ENCODE results near the gene ETV6.

ETV6 gene

GRCh38 chr12:11776316-11776715, 126.8 kb downstream of the ETV6 start:
- H3K9ac ChIP-seq (ENCODE audit: low read length), result no peak overlapping the region
- DNase-seq, result no peak
- H3K4ac ChIP-seq (ENCODE audit: low read depth, low read length), result no peak overlapping the region
- H3K56ac ChIP-seq (ENCODE audit: low read length), result no peak overlapping the region
- H3K27me3 ChIP-seq (ENCODE audit: insufficient read depth, low read length, poor library complexity), result no peaks in the 10 kb centered on the region
- H3K27ac ChIP-seq (ENCODE audit: low read depth, low read length), result no peak overlapping the region
- H3K4me2 ChIP-seq (ENCODE audit: low read length), result no peak overlapping the region
- H2BK5ac ChIP-seq (ENCODE audit: low read length), result no peak overlapping the region
- H3K4me3 ChIP-seq (ENCODE audit: low read length), result no peak overlapping the region
- no peak overlapping the region for H4K5ac ChIP-seq (ENCODE audit: low read length)
- no peak overlapping the region for H3K23ac ChIP-seq (ENCODE audit: low read length)
- no peak overlapping the region for H4K8ac ChIP-seq (ENCODE audit: low read depth, low read length)
- no peaks in the 10 kb centered on the region for H3K79me2 ChIP-seq (ENCODE audit: control insufficient read depth, insufficient read depth, low read length)
- no peak overlapping the region for H2BK15ac ChIP-seq (replicated peaks; ENCODE audit: low read depth)
- no peak overlapping the region for H2AK5ac ChIP-seq (ENCODE audit: low read length)
- no CpG with 5 or more reads among the region's 3 CpGs for WGBS (ENCODE audit: extremely low coverage, insufficient coverage, low lambda C conversion rate)
- H3K36me3 ChIP-seq (ENCODE audit: control insufficient read depth, insufficient read depth, low read length), result no peaks in the 10 kb centered on the region
- no peak overlapping the region for H3K18ac ChIP-seq (ENCODE audit: low read length)
- H2BK120ac ChIP-seq (ENCODE audit: low read depth, low read length), result no peak overlapping the region
- no peaks in the 10 kb centered on the region for H3K79me1 ChIP-seq (ENCODE audit: low read length)
- no peaks in the 10 kb centered on the region for H3K4me1 ChIP-seq (ENCODE audit: control insufficient read depth, low read depth, low read length)

- Histone ChIP-seq H3K23ac (ENCODE audit: low read length) (no peak overlapping the region), H2AK5ac (ENCODE audit: low read length) (no peak overlapping the region), H3K4ac (ENCODE audit: low read depth, low read length) (no peak overlapping the region), H2BK5ac (ENCODE audit: low read length) (no peak overlapping the region), H3K4me1 (ENCODE audit: control insufficient read depth, low read depth, low read length) (no peaks in the 10 kb centered on the region), H3K27ac (ENCODE audit: low read depth, low read length) (no peak overlapping the region), H3K79me2 (ENCODE audit: control insufficient read depth, insufficient read depth, low read length) (no peaks in the 10 kb centered on the region), H3K36me3 (ENCODE audit: control insufficient read depth, insufficient read depth, low read length) (no peaks in the 10 kb centered on the region), H2BK15ac (replicated peaks; ENCODE audit: low read depth) (no peak overlapping the region), H3K79me1 (ENCODE audit: low read length) (no peaks in the 10 kb centered on the region), H4K8ac (ENCODE audit: low read depth, low read length) (no peak overlapping the region), H3K4me2 (ENCODE audit: low read length) (no peak overlapping the region), H3K9ac (ENCODE audit: low read length) (no peak overlapping the region), H2BK120ac (ENCODE audit: low read depth, low read length) (no peak overlapping the region), H3K27me3 (ENCODE audit: insufficient read depth, low read length, poor library complexity) (no peaks in the 10 kb centered on the region), H3K56ac (ENCODE audit: low read length) (no peak overlapping the region), H3K4me3 (ENCODE audit: low read length) (no peak overlapping the region), H4K5ac (ENCODE audit: low read length) (no peak overlapping the region), H3K18ac (ENCODE audit: low read length) (no peak overlapping the region)
- DNase-seq, result no peak
- WGBS (ENCODE audit: extremely low coverage, insufficient coverage, low lambda C conversion rate), result no CpG with 5 or more reads among the region's 4 CpGs
Observed at GRCh38 chr12:11777451-11777850, 128.0 kb downstream of the ETV6 start.

- Histone ChIP-seq H2BK120ac (ENCODE audit: low read depth, low read length) (no peak overlapping the region), H3K27ac (ENCODE audit: low read depth, low read length) (no peak overlapping the region), H3K9ac (ENCODE audit: low read length) (no peak overlapping the region), H3K4ac (ENCODE audit: low read depth, low read length) (no peak overlapping the region), H3K36me3 (ENCODE audit: control insufficient read depth, insufficient read depth, low read length) (no peaks in the 10 kb centered on the region), H3K79me1 (ENCODE audit: low read length) (no peaks in the 10 kb centered on the region), H2AK5ac (ENCODE audit: low read length) (no peak overlapping the region), H3K56ac (ENCODE audit: low read length) (no peak overlapping the region), H3K18ac (ENCODE audit: low read length) (no peak overlapping the region), H3K23ac (ENCODE audit: low read length) (no peak overlapping the region), H3K27me3 (ENCODE audit: insufficient read depth, low read length, poor library complexity) (no peaks in the 10 kb centered on the region), H4K5ac (ENCODE audit: low read length) (no peak overlapping the region), H3K4me2 (ENCODE audit: low read length) (no peak overlapping the region), H2BK5ac (ENCODE audit: low read length) (no peak overlapping the region), H3K4me1 (ENCODE audit: control insufficient read depth, low read depth, low read length) (no peaks in the 10 kb centered on the region), H4K8ac (ENCODE audit: low read depth, low read length) (no peak overlapping the region), H2BK15ac (replicated peaks; ENCODE audit: low read depth) (no peak overlapping the region), H3K79me2 (ENCODE audit: control insufficient read depth, insufficient read depth, low read length) (no peaks in the 10 kb centered on the region), H3K4me3 (ENCODE audit: low read length) (no peak overlapping the region)
- no peak for DNase-seq
- WGBS (ENCODE audit: extremely low coverage, insufficient coverage, low lambda C conversion rate), result no CpG with 5 or more reads among the region's 12 CpGs
Observed at GRCh38 chr12:11777962-11778361, 128.5 kb downstream of the ETV6 start.

- Histone ChIP-seq H3K4me3 (ENCODE audit: low read length) (no peak overlapping the region), H3K27me3 (ENCODE audit: insufficient read depth, low read length, poor library complexity) (no peaks in the 10 kb centered on the region), H4K5ac (ENCODE audit: low read length) (no peak overlapping the region), H3K4ac (ENCODE audit: low read depth, low read length) (no peak overlapping the region), H3K36me3 (ENCODE audit: control insufficient read depth, insufficient read depth, low read length) (no peaks in the 10 kb centered on the region), H3K79me2 (ENCODE audit: control insufficient read depth, insufficient read depth, low read length) (no peaks in the 10 kb centered on the region), H3K18ac (ENCODE audit: low read length) (no peak overlapping the region), H2BK15ac (replicated peaks; ENCODE audit: low read depth) (no peak overlapping the region), H3K4me1 (ENCODE audit: control insufficient read depth, low read depth, low read length) (no peaks in the 10 kb centered on the region), H3K27ac (ENCODE audit: low read depth, low read length) (no peak overlapping the region), H3K79me1 (ENCODE audit: low read length) (no peaks in the 10 kb centered on the region), H3K23ac (ENCODE audit: low read length) (no peak overlapping the region), H2BK120ac (ENCODE audit: low read depth, low read length) (no peak overlapping the region), H2BK5ac (ENCODE audit: low read length) (no peak overlapping the region), H3K56ac (ENCODE audit: low read length) (no peak overlapping the region), H4K8ac (ENCODE audit: low read depth, low read length) (no peak overlapping the region), H3K4me2 (ENCODE audit: low read length) (no peak overlapping the region), H3K9ac (ENCODE audit: low read length) (no peak overlapping the region), H2AK5ac (ENCODE audit: low read length) (no peak overlapping the region)
- no peak for DNase-seq
- WGBS (ENCODE audit: extremely low coverage, insufficient coverage, low lambda C conversion rate), result no CpG with 5 or more reads among the region's 12 CpGs
Observed at GRCh38 chr12:11778713-11779685, 129.5 kb downstream of the ETV6 start.

- no peak overlapping the region for H2BK120ac ChIP-seq (ENCODE audit: low read depth, low read length)
- no peaks in the 10 kb centered on the region for H3K4me1 ChIP-seq (ENCODE audit: control insufficient read depth, low read depth, low read length)
- H3K27ac ChIP-seq (ENCODE audit: low read depth, low read length), result no peak overlapping the region
- H2BK15ac ChIP-seq (replicated peaks; ENCODE audit: low read depth), result no peak overlapping the region
- H3K79me1 ChIP-seq (ENCODE audit: low read length), result no peaks in the 10 kb centered on the region
- no peak overlapping the region for H3K56ac ChIP-seq (ENCODE audit: low read length)
- H3K36me3 ChIP-seq (ENCODE audit: control insufficient read depth, insufficient read depth, low read length), result no peaks in the 10 kb centered on the region
- H3K23ac ChIP-seq (ENCODE audit: low read length), result no peak overlapping the region
- H2BK5ac ChIP-seq (ENCODE audit: low read length), result no peak overlapping the region
- no peak overlapping the region for H3K4me2 ChIP-seq (ENCODE audit: low read length)
- no peak overlapping the region for H4K5ac ChIP-seq (ENCODE audit: low read length)
- H3K79me2 ChIP-seq (ENCODE audit: control insufficient read depth, insufficient read depth, low read length), result no peaks in the 10 kb centered on the region
- no peak overlapping the region for H2AK5ac ChIP-seq (ENCODE audit: low read length)
- no CpG with 5 or more reads among the region's 6 CpGs for WGBS (ENCODE audit: extremely low coverage, insufficient coverage, low lambda C conversion rate)
- no peaks in the 10 kb centered on the region for H3K27me3 ChIP-seq (ENCODE audit: insufficient read depth, low read length, poor library complexity)
- no peak overlapping the region for H4K8ac ChIP-seq (ENCODE audit: low read depth, low read length)
- no peak overlapping the region for H3K4ac ChIP-seq (ENCODE audit: low read depth, low read length)
- DNase-seq, result no peak
- no peak overlapping the region for H3K4me3 ChIP-seq (ENCODE audit: low read length)
- no peak overlapping the region for H3K18ac ChIP-seq (ENCODE audit: low read length)
- H3K9ac ChIP-seq (ENCODE audit: low read length), result no peak overlapping the region
Observed at GRCh38 chr12:11780521-11781101, 131.1 kb downstream of the ETV6 start.

All from mesendoderm (in vitro differentiated cells).